ES-I3 (cell line): Measurements from ENCODE around the gene ACTL6A.
"Not testable (repeated sequence)": the region's sequence is repeated elsewhere in the genome, so short reads cannot be mapped to it uniquely, and the experiment has no call there.

ENCODE experiments used
- H3K36me3 ChIP-seq: 2 replicates; pipeline ENCODE4 v1.6.1; 2013; ENCODE audit warnings: mild to moderate bottlenecking, low read length, control low read depth, moderate library complexity; ENCODE audit not compliant: insufficient read depth
- H3K4me1 ChIP-seq: 2 replicates; pipeline ENCODE4 v1.6.1; 2013; ENCODE audit warnings: mild to moderate bottlenecking, control low read depth, low read length; ENCODE audit not compliant: insufficient read depth
- H3K9ac ChIP-seq: 2 replicates; pipeline ENCODE4 v1.6.1; 2013; ENCODE audit warnings: low read depth, mild to moderate bottlenecking, low read length, moderate library complexity
- H3K9me3 ChIP-seq: 2 replicates; pipeline ENCODE4 v1.6.1; 2013; ENCODE audit warnings: mild to moderate bottlenecking, low read length, moderate library complexity; ENCODE audit not compliant: control insufficient read depth, insufficient read depth

ACTL6A gene

DNA sequence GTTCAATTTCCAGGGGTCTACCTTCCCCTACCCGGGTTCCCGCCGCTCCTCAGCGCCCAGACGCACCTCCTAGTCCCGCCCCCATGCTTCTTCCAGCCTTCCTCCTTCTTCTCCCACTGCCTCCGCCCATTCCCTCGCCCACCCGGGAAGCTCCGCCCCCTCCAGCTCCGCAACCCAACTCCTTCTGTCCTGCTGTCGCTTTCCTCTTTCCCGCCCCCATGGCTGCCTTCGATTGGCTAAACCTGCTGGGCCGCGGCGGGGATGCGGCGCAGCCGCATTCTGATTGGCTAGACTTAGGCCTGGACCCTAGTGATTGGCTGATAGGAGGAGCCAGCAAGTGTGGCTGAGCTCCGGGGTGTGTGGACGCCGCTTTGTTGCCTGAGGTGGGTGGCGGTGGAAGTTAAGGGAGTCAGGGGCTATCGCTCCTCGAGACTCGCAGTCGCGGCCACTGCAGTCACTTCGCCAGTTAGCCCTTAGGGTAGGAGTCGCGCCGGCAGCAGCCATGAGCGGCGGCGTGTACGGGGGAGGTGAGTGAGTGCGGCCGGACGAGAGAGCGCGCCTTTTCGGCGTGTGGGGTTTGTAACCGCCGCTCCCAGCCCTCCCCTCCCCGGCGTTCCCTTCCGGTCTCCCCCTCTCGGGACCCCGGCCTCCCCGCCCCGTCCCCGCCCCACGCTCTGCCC is at the start of gene ACTL6A:
TSS of gene ACTL6A (plus strand) at position 336 of the 680 bp plus-strand sequence. CDS start at position 503, 167 bp downstream.
- Histone ChIP-seq H3K36me3 (no peaks in the 10 kb centered on the region), H3K9ac (peak within 1 kb of the TSS; percentile 88), H3K9me3 (no peaks in the 10 kb centered on the region), H3K4me1 (no peaks in the 10 kb centered on the region; the same call in 1 of the 2 replicates)

GRCh38 chr3:179513862-179514261 is 48.9 kb upstream of the ACTL6A start:
- Histone ChIP-seq H3K36me3 (no peaks in the 10 kb centered on the region), H3K9ac (no peak overlapping the region), H3K4me1 (no peaks in the 10 kb centered on the region), H3K9me3 (no peaks in the 10 kb centered on the region; the same call in 1 of the 2 replicates)

GRCh38 chr3:179516461-179517251 is 46.1 kb upstream of the ACTL6A start:
- H3K4me1 ChIP-seq, H3K9me3 ChIP-seq, H3K9ac ChIP-seq: not testable (repeated sequence)

DNA sequence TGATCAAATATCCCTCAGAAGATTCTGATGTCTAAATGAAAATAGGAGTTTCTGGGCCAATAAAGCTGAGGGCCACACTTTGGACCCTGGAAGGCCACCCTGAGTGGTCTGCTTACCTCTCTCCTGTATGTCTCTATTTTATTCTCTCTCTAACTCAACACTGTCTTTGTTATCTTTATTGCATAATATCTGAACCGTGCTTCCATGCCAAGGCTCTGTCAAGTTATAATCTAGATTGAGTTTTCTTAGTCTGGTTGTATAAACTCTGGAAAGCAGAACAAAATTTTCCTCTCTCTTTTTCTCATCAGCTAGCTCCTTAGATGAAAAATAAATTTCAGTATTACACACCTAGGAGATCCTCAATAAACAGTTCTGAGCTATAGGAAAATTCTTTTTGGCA is 36.2 kb upstream of the ACTL6A start:
- Histone ChIP-seq H3K9ac (0 out of 2 replicates have a peak overlapping the region, but pooled peaks have one; percentile 7), H3K9me3 (no peaks in the 10 kb centered on the region), H3K4me1 (peaks cover 19% of the 10 kb centered on the region), H3K36me3 (no peaks in the 10 kb centered on the region)

More at GRCh38 chr3:179516461-179517251, 46.1 kb upstream of the ACTL6A start:
- H3K36me3 ChIP-seq, result not testable (repeated sequence)

DNA sequence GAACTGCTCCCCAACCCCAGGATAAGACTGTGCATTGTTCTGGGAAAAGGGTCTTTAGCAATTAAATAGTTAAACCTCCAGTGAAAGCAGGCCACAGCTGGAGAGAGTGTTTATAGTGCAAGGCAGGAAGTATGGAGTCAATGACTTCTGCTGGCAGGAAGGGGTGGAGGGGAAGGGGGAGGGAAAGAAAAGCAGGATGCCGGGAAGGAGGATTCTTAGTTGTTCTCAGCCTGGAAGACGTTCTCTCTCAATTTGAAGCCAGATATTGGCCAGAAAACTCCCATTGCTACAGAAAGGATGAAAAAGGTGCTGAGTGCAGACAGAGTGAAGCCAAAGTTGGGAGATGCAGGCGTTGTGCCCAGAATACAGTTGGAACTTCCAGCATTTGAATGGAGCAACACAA is 35.7 kb upstream of the ACTL6A start:
- H3K4me1 ChIP-seq, result peaks cover 19% of the 10 kb centered on the region
- H3K9me3 ChIP-seq, result no peaks in the 10 kb centered on the region
- no peaks in the 10 kb centered on the region for H3K36me3 ChIP-seq
- H3K9ac ChIP-seq, result peak overlapping the region; percentile 7; the same call in 1 of the 2 replicates

GRCh38 chr3:179528772-179529171 is 34.0 kb upstream of the ACTL6A start:
- Histone ChIP-seq H3K9me3 (no peaks in the 10 kb centered on the region), H3K4me1 (peaks cover 16% of the 10 kb centered on the region), H3K9ac (no peak overlapping the region), H3K36me3 (no peaks in the 10 kb centered on the region)

GRCh38 chr3:179531576-179531975 is 31.1 kb upstream of the ACTL6A start:
- Histone ChIP-seq H3K9ac (no peak overlapping the region), H3K4me1 (peaks cover 11% of the 10 kb centered on the region; the same call in 1 of the 2 replicates), H3K9me3 (no peaks in the 10 kb centered on the region), H3K36me3 (no peaks in the 10 kb centered on the region)

DNA sequence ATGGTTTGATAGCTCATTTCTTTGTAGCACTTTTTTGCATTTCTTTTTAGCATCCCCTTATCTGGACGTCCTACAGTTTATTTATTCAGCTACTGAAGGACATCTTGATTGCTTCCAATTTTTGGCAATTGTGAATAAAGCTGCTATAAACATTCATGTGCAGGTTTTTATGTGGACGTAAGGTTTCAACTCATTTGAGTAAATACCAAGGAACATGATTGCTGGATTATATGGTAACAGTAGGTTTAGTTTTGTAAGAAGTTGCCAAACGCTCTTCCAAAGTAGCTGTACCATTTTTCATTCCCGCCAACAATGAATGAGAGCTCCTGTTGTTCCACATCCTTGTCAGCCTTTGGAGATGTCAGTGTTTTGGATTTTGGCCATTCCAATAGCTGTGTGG is 29.5 kb upstream of the ACTL6A start:
- Histone ChIP-seq H3K4me1 (peaks cover 10% of the 10 kb centered on the region; the same call in 1 of the 2 replicates), H3K36me3 (no peaks in the 10 kb centered on the region), H3K9ac (no peak overlapping the region), H3K9me3 (no peaks in the 10 kb centered on the region)

DNA sequence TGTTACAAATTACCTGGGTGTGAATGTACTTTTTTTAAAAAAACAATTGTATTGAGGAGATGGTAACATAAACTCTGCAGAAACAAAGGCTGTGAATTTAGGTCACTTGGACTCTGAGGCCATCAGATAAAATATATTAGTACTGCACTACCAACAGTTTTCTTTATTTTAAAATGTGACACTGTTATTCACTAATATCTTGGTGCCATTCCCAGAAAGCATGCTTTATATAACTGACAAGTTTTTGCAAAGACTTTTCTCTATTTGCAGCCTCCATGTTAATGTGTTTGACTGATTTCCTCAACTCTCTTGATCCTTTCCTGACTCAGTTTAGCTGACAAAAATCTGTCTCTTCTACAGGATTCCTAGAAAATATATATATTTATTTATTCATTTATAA is 26.5 kb upstream of the ACTL6A start:
- no peaks in the 10 kb centered on the region for H3K36me3 ChIP-seq
- peaks cover 4% of the 10 kb centered on the region; the same call in 1 of the 2 replicates for H3K4me1 ChIP-seq
- no peak overlapping the region for H3K9ac ChIP-seq
- no peaks in the 10 kb centered on the region for H3K9me3 ChIP-seq

- H3K9me3 ChIP-seq, result no peaks in the 10 kb centered on the region
These were observed 21.6 kb upstream of the ACTL6A start for GRCh38 chr3:179541094-179541493.

GRCh38 chr3:179541596-179541995 is 21.1 kb upstream of the ACTL6A start:
- no peak overlapping the region for H3K9ac ChIP-seq
- H3K36me3 ChIP-seq, result no peaks in the 10 kb centered on the region
- H3K4me1 ChIP-seq, result no peaks in the 10 kb centered on the region
- H3K9me3 ChIP-seq, result no peaks in the 10 kb centered on the region

More at GRCh38 chr3:179541094-179541493, 21.6 kb upstream of the ACTL6A start:
- Histone ChIP-seq H3K36me3 (no peaks in the 10 kb centered on the region), H3K4me1 (no peaks in the 10 kb centered on the region), H3K9ac (no peak overlapping the region)

- Histone ChIP-seq H3K4me1 (peaks cover 7% of the 10 kb centered on the region; the same call in 1 of the 2 replicates), H3K36me3 (no peaks in the 10 kb centered on the region), H3K9me3 (no peaks in the 10 kb centered on the region), H3K9ac (no peak overlapping the region)
These were observed 20.4 kb upstream of the ACTL6A start for GRCh38 chr3:179542375-179542774.

GRCh38 chr3:179544981-179545645 is 17.6 kb upstream of the ACTL6A start:
- Histone ChIP-seq H3K9ac (no peak overlapping the region), H3K9me3 (no peaks in the 10 kb centered on the region), H3K4me1 (peaks cover 7% of the 10 kb centered on the region; the same call in 1 of the 2 replicates), H3K36me3 (no peaks in the 10 kb centered on the region)

DNA sequence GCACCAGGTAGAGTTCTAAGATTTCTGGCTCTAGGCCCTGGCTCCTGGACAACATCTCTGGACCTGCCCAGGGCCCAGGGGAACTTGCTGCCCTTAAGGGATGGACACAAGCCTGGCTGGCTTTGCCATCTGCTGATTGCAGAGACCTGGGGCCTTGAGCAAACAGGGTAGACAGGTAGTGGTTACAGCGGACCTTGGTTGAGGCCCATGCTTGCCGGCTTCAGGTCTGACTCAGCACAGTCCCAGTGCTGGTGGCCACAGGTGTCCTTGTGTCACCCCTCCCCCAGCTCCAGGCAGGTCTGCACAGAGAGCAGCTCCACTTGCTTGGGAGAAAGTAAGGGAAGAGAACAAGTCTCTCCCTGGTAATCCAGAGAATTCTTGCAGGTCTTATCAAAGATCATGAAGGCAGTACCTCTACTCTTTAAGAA is 15.9 kb upstream of the ACTL6A start:
- Histone ChIP-seq H3K4me1 (peaks cover 7% of the 10 kb centered on the region; the same call in 1 of the 2 replicates), H3K36me3 (no peaks in the 10 kb centered on the region), H3K9me3 (no peaks in the 10 kb centered on the region), H3K9ac (peak overlapping the region; percentile 13; the same call in 1 of the 2 replicates)
